Measurements from ENCODE around the gene SMAD7.

DNA sequence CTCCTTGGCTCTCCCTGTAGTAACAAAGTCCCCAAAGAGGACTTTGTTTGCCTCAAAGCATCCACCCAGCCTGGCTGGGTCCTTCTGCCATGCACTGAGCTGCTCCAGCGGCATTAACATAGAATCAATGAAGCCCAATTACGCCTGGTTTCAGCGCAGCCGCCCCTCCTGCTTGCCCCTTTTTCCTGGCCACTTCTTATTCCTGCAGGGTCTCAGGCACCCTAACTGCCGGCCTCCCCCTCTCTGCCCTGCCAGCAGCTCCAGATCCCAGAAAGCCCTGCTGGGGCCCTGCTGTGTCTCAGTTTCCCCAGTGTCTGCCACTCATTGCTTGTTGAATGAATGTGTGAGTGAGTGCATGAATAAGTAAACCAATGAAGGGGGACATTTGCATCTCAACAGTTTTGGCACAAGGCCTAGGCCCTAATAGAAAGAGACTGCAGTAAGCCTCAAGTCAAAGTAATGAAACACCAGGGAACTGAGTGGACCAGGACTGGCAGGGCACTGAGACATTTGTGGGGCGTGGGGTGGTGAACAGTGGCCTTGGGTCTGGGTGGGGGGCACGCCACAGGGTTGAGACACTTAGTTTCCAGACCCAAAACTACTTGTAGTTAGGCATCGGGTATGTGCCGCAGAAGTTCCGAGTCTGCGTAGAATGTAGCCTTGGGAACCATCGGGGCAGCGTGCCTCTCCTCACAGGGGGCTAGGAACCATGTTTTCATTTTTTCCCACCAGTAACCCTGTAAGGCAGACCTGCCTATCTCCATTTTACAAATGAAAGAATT, 60.6 kb downstream of the SMAD7 start:
- TF ChIP-seq, protein P1, sequence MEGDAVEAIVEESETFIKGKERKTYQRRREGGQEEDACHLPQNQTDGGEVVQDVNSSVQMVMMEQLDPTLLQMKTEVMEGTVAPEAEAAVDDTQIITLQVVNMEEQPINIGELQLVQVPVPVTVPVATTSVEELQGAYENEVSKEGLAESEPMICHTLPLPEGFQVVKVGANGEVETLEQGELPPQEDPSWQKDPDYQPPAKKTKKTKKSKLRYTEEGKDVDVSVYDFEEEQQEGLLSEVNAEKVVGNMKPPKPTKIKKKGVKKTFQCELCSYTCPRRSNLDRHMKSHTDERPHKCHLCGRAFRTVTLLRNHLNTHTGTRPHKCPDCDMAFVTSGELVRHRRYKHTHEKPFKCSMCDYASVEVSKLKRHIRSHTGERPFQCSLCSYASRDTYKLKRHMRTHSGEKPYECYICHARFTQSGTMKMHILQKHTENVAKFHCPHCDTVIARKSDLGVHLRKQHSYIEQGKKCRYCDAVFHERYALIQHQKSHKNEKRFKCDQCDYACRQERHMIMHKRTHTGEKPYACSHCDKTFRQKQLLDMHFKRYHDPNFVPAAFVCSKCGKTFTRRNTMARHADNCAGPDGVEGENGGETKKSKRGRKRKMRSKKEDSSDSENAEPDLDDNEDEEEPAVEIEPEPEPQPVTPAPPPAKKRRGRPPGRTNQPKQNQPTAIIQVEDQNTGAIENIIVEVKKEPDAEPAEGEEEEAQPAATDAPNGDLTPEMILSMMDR (IDR thresholded peaks at IDR 0.05): no peak
- TF ChIP-seq POLR2A (IDR thresholded peaks at IDR 0.05): no peak
